HG02642 (cell line): ENCODE results near the gene ZNF385B.

Experiments used
- ATAC-seq: cut with Tn5 transposase; IDR thresholded peaks from one replicate; pipeline ENCODE4 v1.9.1; 2021; ENCODE audit warnings: mild to moderate bottlenecking; ENCODE audit not compliant: unreplicated experiment, poor library complexity

Gene ZNF385B

DNA sequence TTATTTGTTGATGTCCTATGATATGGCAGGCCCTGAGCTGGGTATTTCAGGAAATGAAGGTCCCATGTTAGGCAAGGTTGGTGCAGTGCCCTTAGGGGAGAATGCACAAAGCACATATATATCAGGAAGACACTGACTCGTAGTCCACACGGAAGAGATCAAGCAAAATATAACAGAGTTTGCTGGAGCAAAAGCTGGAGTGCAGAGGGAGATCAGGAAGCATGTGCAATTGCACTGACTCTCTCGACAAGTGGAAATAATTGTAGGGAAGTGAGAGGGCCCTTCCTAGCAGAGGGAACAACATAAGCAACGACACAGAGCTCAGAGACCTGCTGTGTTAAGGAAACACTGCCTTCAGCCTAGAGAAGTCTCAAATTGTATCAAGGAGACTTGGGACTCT lies 4.2 kb downstream of the ZNF385B start:
- ATAC-seq, result no peak

GRCh38 chr2:179856205-179856604 lies 5.2 kb downstream of the ZNF385B start:
- ATAC-seq, result no peak

GRCh38 chr2:179855673-179856072 lies 5.7 kb downstream of the ZNF385B start:
- ATAC-seq, result no peak

DNA sequence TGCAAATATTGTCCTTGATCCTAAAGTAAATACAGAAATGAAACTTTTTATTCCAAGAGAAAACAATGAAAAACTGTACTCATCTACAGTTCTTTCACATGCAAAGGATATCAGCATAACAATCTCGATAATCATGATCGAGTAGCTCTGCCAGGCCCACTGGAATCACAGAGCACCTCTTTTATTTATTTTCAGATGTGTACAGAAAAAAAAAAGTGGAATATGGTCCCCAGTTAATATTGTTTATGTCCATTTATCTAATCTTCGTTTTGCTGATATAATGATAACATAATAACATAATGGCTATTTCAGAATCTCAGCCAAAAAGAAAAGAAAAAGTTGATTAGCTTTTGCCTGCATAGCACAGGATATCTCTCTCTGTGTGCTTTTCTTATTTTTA lies 6.5 kb downstream of the ZNF385B start:
- ATAC-seq, result no peak

DNA sequence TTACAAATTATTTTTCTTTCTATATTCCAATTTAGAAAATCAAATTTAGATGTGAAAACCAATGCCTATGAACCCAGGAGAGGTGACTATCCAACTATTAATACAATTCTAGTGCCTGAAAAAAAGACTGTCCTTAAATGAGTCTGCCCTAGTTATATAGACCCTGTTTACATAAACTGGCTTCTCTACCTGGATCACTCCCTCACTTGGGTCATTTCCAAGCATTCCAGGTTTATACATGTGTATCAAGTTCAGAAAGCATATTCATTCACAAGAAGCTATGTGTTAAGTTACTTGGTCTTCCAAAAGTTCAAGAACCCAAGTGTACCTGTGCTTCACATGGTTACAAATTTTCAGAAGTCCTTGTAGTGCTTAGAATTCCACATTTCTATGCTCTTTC lies 8.3 kb downstream of the ZNF385B start:
- ATAC-seq, result no peak

GRCh38 chr2:179850188-179850587 lies 11.2 kb downstream of the ZNF385B start:
- ATAC-seq, result no peak

DNA sequence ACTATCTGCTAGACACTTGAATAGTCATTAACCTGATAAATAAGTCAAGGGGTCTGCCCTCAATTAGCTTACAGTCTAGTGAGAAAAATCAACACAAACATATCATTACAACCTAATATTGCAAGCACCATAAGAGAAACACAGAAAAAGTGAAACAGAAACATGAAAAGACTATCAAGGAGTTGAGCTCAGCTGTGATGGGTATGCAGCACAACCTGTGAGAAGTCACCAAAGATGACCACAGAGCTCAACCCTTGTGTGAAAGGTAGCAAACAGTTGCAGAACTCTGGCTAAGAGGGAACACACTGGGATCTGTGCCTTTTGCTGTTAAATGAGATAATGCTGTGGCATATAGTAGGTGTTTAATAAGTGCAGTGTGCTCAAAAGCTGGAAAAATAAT lies 11.7 kb downstream of the ZNF385B start:
- no peak for ATAC-seq

GRCh38 chr2:179843541-179843940 lies 17.9 kb downstream of the ZNF385B start:
- no peak for ATAC-seq

DNA sequence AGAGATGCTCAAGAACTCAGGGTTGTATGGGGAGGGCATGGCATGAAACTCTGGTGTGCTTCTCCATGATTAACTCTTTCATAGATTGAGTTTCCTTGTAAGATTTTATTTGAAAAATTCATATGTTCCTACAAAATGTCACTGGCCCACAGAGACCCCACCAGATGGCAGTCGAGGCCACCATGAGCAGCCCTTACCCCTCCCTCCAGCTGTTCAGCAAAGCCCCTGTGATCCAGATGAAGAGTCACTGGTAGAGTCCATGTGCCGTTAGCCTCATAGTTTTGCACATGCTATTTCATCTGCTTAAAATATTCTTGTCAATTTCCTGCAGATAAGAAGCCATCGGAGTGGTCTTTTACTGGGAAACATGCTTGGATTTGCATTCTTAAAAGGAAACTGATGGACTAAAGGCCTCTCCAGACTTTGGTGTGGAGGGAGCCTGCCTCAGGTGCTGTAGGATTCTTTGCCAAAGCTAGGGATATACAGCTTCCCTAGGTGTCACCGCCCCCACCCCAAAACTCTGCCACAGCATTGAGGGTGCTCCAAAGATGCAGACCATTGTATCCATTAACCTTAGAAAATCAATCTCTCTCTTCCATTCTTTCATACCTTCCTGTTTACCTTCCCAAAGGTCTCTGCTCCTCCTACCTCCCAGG lies 18.8 kb downstream of the ZNF385B start:
- peak; percentile 60 for ATAC-seq

DNA sequence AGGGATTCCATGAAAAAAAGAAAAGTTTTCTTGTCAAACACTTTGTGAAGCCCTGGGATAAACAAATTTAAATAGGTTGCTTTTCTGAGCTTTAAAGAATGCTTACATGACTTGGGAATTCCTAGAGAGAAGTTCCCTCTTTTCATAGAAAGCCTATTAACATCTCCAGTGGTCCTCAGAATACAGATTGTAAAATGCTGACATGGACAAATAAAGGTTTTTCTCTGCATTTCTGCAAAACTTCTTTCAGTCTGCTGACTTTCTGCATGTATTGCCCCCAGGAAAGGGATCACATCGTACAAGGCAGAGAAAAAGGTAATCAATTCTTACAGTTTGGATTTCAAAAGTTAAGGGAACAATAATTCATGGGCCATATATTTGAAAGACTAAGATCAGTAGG lies 20.6 kb downstream of the ZNF385B start:
- ATAC-seq, result no peak

DNA sequence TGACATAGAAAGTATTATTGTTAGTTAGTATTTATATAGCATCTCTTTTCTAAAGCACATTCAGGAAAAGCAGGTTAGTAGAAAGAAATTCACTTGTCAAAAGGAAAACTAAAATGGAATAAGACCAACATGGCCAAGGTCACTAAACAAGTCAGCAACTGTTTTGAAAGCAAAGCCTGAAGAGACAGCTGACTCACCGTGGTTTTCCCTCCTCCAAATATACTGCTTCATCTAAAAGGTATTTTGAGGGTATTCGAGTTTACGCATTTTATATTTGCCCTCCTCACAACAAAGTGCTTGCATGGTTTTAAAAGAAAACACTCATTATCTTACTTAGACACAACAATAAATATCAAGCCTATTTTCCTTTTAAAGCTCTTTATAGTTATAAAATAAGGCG lies 24.0 kb downstream of the ZNF385B start:
- no peak for ATAC-seq

DNA sequence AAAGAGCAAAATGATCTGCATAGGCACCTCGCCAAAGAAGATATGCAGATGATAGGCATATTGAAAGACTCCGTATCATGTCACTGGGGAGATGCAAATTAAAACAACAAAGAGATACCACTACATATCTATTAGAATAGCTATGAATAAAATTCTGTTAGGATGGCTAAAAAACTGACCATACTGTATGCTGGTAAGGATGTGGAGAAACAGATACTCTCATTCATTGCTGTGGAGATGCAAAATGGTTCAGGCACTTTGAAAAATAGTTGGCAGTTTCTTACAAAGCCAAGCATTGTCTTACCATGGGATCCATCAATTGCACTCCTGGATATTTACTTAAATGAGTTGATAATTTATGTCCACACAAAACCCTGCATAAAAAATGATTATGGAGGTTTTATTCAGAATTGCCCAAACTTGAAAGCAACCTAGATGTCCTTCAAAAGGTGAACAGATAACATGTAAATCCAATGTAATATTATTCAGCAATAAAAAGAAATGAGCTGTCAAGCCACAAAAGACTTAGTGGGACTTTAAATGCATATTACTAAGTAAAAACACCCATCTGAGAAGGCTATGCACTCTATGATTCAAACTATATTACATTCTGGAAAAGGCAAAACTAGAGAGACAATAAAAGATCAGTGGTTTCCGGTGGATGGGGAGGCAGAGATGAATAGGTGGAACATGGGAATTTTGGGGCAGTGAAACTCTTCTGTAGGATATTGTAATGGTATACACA lies 31.2 kb downstream of the ZNF385B start:
- ATAC-seq, result no peak

DNA sequence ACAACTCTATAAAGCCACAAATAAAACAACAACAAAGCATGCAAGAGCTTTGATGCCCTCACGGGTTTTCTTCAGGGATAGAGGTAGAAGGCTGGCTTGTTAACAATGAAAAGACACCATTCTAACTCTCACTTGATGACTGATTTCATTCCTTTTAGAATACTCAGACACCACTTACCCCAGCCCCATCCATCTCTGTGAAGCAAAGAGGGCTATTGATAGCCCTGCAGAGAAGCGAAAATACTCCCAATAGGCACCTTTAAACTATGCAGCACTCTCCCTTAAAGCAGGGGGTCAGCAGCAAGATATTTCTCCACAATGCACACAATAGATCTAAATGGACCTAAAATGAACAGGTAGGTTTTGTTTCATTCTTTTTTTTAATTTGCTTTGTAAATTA lies 35.1 kb downstream of the ZNF385B start:
- ATAC-seq, result no peak

DNA sequence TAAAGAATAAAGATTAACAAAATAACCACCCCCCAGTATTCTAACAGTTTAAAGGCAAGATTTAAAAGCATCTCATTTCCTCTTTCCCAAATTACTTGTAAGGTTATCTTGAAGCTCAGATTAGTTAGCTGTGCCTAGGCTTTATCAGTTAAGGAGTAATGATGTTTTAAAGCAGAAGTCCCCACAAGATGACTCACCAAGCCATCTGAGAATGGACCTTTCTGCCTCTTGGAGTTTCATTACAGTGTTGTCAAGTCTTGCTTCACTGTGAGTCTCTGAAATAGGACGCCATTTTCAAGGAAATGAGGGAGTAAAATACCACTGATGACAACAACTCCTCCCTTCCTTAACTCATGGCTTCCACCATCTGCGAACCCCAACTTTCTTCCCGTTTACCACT lies 35.9 kb downstream of the ZNF385B start:
- no peak for ATAC-seq

GRCh38 chr2:179824961-179825360 lies 36.5 kb downstream of the ZNF385B start:
- no peak for ATAC-seq

- ATAC-seq, result no peak
Observed at GRCh38 chr2:179822540-179822939, 38.9 kb downstream of the ZNF385B start.

DNA sequence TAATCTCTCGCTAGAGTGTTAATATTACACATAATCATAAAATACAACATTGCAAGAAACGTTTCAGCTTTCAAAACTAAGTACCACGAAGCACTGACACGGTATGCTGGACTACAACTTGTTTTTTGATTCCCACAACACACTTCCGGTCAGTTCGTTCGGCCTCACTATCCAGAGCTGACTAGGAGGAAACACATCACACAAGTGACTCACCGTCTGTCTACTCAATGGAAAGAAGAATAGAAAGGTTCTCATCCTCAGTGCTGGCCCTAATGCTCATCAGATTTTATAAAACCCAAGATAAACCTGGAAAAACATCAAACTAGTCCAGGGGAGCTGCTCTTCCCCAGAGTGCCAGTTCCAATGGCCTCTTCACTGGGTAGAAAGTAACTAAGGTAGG lies 42.9 kb downstream of the ZNF385B start:
- no peak for ATAC-seq

DNA sequence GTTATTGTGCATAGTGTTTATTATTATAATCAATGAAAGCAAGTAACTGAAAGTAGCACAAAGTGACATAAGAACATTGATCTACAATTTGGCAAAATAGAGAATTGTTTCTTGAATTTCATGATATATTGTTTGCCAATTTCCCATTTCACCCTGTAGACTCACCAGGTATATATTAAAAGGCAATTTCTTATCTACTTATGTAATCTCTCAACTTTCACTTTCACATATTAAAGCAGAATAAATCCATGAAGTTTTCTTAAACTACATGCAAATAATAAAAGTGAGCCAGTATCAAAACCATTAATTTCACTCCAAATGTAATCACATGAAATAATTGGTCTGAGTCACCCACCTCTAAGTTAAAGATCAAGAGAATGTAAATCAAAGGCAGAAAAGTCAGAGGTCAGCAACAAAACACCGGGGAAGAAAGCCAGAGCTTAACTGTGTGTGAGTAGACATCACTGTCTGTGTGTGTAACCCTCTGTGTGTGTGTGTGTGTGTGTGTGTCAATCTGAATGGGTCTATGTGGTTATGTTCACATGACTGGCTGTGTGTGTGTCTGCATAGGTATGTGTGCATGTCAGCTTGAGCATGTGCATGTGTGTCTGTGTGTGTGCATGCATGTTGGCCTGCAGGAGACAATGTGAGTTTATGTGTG lies 44.1 kb downstream of the ZNF385B start:
- no peak for ATAC-seq

DNA sequence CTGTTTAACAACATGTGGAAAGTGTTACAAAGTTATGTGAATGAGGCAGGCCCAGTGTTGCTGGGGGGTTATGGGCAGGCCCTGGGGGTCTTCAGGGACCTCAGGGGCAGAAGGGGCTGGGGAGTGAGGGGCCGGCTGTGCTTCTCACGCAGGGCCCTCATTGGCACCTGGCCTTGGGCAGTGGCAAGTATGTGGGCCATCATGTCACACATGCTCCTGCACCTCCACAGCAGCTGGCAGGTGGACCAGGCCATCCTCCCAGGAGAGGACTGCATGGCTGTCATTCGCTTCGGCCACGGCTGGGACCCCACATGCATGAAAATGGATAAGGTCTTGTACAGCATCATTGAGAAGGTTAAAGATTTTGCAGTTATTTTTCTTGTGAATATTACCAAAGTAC lies 47.4 kb downstream of the ZNF385B start:
- ATAC-seq, result no peak

DNA sequence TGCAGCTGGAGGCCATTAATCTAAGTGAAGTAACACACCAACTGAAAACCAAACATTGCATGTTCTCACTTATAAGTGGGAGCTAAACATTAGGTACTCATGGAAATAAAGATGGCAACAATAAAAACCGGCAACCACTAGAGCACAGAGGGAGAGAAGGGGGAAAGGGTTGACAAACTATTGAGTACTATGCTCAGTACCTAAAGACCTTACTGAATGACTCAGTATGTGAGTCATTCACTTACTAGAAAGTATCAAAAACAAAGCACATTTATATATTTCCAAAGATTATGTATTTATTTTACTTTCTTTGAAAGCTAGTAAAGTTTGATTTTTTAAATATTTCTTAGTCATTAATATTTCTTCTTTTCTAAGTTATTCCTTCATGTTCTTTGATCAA lies 48.9 kb downstream of the ZNF385B start:
- ATAC-seq, result no peak

DNA sequence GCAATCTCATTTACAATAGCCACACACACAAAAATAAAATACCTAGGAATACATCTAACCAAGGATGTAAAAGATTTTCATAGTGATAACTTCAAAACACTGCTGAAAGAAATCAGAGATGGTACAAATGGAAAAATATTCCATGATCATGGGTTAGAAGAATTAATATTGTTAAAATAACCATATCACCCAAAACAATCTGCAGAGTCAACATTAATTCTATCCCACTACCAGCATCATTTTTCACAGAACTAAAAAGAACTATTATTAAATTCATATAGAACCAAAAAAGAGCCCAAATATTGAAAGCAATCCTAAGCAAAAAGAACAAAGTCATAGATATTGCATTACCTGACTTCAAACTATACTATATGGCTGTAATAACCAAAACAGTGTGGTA lies 50.4 kb downstream of the ZNF385B start:
- no peak for ATAC-seq

DNA sequence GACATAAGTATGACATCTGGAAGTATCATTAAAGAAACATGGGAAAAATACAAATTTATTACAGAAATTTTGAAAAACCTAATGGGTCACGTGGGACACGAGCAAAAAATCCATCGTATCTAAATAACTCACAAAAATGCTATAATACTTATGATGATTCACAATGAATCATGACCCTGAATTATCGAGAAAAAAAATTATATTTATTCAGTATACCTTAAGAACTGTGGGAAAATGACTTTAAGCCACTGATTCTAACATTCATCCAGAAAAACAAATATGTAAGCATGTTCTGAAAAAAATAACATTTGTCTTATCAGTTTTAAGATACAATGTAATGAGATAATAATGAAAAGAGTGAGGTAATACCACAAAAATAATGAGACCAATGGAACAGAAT lies 51.8 kb downstream of the ZNF385B start:
- ATAC-seq, result no peak
